ENCODE results near the gene CDKN2B-AS1. TPM values are rescaled to one million over a fixed set of nuclear protein-coding genes. Genes with fewer than 3 reads are reported as not detected.
"Not testable (repeated sequence)": the region's sequence is repeated elsewhere in the genome, so short reads cannot be mapped to it uniquely, and the experiment has no call there.

CDKN2B-AS1 gene
- total RNA-seq, 1 experiment from 2014 or later = 0.24 TPM

DNA sequence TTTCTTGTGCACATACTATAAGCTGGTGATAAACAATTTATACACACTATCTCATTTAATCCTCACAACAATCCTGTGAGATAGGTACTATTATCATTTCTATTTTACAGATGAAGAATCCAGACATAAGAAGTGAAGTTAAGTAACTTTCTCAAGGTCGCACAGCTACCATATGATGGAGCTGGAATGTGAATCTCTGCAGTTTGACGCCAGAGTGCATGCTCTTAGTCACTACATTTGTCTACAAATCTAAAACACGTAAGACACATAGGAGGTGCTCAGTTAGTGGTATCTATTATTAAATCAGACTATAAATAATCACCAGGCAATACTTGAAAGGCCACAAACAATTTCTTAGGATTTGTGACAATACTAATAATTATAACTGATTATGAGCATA lies 59.5 kb downstream of the CDKN2B-AS1 start (continued):
- TF ChIP-seq, protein P1, sequence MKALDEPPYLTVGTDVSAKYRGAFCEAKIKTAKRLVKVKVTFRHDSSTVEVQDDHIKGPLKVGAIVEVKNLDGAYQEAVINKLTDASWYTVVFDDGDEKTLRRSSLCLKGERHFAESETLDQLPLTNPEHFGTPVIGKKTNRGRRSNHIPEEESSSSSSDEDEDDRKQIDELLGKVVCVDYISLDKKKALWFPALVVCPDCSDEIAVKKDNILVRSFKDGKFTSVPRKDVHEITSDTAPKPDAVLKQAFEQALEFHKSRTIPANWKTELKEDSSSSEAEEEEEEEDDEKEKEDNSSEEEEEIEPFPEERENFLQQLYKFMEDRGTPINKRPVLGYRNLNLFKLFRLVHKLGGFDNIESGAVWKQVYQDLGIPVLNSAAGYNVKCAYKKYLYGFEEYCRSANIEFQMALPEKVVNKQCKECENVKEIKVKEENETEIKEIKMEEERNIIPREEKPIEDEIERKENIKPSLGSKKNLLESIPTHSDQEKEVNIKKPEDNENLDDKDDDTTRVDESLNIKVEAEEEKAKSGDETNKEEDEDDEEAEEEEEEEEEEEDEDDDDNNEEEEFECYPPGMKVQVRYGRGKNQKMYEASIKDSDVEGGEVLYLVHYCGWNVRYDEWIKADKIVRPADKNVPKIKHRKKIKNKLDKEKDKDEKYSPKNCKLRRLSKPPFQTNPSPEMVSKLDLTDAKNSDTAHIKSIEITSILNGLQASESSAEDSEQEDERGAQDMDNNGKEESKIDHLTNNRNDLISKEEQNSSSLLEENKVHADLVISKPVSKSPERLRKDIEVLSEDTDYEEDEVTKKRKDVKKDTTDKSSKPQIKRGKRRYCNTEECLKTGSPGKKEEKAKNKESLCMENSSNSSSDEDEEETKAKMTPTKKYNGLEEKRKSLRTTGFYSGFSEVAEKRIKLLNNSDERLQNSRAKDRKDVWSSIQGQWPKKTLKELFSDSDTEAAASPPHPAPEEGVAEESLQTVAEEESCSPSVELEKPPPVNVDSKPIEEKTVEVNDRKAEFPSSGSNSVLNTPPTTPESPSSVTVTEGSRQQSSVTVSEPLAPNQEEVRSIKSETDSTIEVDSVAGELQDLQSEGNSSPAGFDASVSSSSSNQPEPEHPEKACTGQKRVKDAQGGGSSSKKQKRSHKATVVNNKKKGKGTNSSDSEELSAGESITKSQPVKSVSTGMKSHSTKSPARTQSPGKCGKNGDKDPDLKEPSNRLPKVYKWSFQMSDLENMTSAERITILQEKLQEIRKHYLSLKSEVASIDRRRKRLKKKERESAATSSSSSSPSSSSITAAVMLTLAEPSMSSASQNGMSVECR (CRISPR knock-in tag; IDR thresholded peaks at IDR 0.05; ENCODE audit: borderline replicate concordance) = no peak

DNA sequence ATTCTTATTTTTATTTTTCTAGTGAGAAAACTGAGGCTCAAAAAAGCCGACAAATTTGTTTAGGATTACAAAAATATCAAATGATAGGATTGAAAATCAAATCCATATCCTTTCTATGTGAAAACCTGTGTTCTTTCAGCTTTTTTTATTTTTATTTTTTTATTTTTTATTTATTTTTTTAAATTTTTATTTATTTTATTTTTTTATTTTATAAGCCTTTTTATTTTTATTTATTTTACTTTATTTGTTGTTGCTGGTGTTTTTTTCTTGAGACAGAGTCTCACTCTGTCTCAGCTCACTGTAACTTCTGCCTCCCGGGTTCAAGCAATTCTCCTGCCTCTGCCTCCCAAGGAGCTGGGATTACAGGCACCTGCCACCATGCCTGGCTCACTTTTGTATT lies 59.9 kb downstream of the CDKN2B-AS1 start:
- H3K9me3 Mint-ChIP-seq = peaks cover 16% of the 10 kb centered on the region
- POLR2A ChIA-PET = no interaction called here
- CTCF ChIA-PET = no interaction called here
- H3K4me1 Mint-ChIP-seq = peaks cover 5% of the 10 kb centered on the region; the same call in 1 of the 2 replicates
- no peak overlapping the region for H3K4me3 Mint-ChIP-seq
- peaks cover 6% of the 10 kb centered on the region; the same call in 1 of the 2 replicates for H3K36me3 Mint-ChIP-seq
- peak; percentile 95 for TF ChIP-seq HMGA2 (CRISPR knock-in tag; IDR thresholded peaks at IDR 0.05)
- no peak for TF ChIP-seq NR3C1 (CRISPR knock-in tag; conservative IDR thresholded peaks at IDR 0.05; ENCODE audit: low read depth)
- H3K27me3 Mint-ChIP-seq (ENCODE audit: low read depth) = no peaks in the 10 kb centered on the region; the same call in 1 of the 2 replicates
- H3K27ac Mint-ChIP-seq = no peak overlapping the region
- DNase-seq (ENCODE audit: low spot score) (no peak), ATAC-seq (no peak)

DNA sequence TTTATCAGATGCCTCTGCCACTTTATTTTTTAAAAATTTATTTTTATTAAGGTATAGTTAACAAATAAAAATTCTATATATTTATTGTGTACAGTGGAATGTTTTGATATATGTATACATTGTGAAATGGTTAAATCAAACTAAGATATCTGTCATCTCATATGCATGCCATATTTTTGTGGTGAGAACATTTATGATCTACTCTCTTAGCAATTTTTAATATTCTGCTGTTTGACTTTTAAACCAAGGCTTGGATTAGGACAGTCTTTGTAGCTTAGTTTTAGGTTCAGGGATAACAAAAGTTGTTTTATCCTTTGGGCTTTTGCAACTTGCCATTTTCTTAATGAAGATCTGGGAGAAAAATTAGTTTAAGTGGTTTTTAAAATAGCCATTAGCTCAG lies 60.5 kb downstream of the CDKN2B-AS1 start:
- H3K36me3 Mint-ChIP-seq = peaks cover 9% of the 10 kb centered on the region
- ATAC-seq (no peak), DNase-seq (ENCODE audit: low spot score) (no peak)
- peaks cover 5% of the 10 kb centered on the region; the same call in 1 of the 2 replicates for H3K4me1 Mint-ChIP-seq
- TF ChIP-seq, protein P2, sequence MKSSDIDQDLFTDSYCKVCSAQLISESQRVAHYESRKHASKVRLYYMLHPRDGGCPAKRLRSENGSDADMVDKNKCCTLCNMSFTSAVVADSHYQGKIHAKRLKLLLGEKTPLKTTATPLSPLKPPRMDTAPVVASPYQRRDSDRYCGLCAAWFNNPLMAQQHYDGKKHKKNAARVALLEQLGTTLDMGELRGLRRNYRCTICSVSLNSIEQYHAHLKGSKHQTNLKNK (CRISPR knock-in tag; IDR thresholded peaks at IDR 0.05) = no peak
- TF ChIP-seq ELF4 (CRISPR knock-in tag; IDR thresholded peaks at IDR 0.05; ENCODE audit: low read depth) = no peak
- TF ChIP-seq, protein P3, sequence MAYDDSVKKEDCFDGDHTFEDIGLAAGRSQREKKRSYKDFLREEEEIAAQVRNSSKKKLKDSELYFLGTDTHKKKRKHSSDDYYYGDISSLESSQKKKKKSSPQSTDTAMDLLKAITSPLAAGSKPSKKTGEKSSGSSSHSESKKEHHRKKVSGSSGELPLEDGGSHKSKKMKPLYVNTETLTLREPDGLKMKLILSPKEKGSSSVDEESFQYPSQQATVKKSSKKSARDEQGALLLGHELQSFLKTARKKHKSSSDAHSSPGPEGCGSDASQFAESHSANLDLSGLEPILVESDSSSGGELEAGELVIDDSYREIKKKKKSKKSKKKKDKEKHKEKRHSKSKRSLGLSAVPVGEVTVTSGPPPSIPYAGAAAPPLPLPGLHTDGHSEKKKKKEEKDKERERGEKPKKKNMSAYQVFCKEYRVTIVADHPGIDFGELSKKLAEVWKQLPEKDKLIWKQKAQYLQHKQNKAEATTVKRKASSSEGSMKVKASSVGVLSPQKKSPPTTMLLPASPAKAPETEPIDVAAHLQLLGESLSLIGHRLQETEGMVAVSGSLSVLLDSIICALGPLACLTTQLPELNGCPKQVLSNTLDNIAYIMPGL (CRISPR knock-in tag; IDR thresholded peaks at IDR 0.05) = no peak
- ChIA-PET CTCF (no interaction called here), POLR2A (no interaction called here)
- peaks cover 19% of the 10 kb centered on the region for H3K9me3 Mint-ChIP-seq
- H3K27me3 Mint-ChIP-seq (ENCODE audit: low read depth) = no peaks in the 10 kb centered on the region; the same call in 1 of the 2 replicates
- no peak overlapping the region for H3K4me3 Mint-ChIP-seq
- H3K27ac Mint-ChIP-seq = no peak overlapping the region

DNA sequence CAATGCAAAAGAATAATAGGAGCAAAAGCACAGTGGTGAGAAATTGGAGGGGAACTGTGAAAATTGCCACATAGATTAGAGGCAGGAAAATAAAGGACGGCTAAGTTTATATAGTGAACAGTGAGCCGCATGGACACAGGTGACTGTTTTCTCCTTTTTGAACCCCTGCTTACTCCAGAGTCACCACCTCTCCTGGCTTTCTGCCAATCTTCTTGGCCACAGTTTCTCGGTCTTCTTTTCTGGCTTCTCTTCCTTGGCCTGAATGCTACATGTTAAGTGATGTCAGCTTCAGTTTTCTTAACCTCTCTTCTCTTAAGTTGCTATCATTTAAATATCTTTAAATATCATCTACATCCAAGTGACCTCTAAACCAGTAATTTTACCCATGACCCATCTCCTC lies 61.8 kb downstream of the CDKN2B-AS1 start:
- Mint-ChIP-seq H3K36me3 (peaks cover 11% of the 10 kb centered on the region), H3K9me3 (peaks cover 24% of the 10 kb centered on the region), H3K4me1 (peaks cover 5% of the 10 kb centered on the region; the same call in 1 of the 2 replicates), H3K27ac (no peak overlapping the region), H3K27me3 (ENCODE audit: low read depth) (no peaks in the 10 kb centered on the region; the same call in 1 of the 2 replicates), H3K4me3 (no peak overlapping the region)
- ChIA-PET CTCF (interaction anchor here (1.1 kb wide), 1 partner anchor 188 kb away, joined by 3 read pairs; no protein-coding TSS in a partner anchor), POLR2A (no interaction called here)
- TF ChIP-seq, protein P4, sequence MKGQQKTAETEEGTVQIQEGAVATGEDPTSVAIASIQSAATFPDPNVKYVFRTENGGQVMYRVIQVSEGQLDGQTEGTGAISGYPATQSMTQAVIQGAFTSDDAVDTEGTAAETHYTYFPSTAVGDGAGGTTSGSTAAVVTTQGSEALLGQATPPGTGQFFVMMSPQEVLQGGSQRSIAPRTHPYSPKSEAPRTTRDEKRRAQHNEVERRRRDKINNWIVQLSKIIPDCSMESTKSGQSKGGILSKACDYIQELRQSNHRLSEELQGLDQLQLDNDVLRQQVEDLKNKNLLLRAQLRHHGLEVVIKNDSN (CRISPR knock-in tag; IDR thresholded peaks at IDR 0.05) = no peak
- TF ChIP-seq, protein P3 (CRISPR knock-in tag; IDR thresholded peaks at IDR 0.05) = no peak
- TF ChIP-seq NR3C1 (CRISPR knock-in tag; conservative IDR thresholded peaks at IDR 0.05; ENCODE audit: low read depth) (no peak), GTF2I (CRISPR knock-in tag; conservative IDR thresholded peaks at IDR 0.05) (no peak), ZNF317 (CRISPR knock-in tag; IDR thresholded peaks at IDR 0.05; ENCODE audit: borderline replicate concordance, low read depth) (no peak), NR2C2 (CRISPR knock-in tag; IDR thresholded peaks at IDR 0.05) (no peak), ETV6 (CRISPR knock-in tag; IDR thresholded peaks at IDR 0.05) (no peak), SMAD4 (CRISPR knock-in tag; IDR thresholded peaks at IDR 0.05) (no peak), GRHL2 (CRISPR knock-in tag; IDR thresholded peaks at IDR 0.05; ENCODE audit: insufficient replicate concordance, severe bottlenecking) (no peak)
- TF ChIP-seq, protein P5, sequence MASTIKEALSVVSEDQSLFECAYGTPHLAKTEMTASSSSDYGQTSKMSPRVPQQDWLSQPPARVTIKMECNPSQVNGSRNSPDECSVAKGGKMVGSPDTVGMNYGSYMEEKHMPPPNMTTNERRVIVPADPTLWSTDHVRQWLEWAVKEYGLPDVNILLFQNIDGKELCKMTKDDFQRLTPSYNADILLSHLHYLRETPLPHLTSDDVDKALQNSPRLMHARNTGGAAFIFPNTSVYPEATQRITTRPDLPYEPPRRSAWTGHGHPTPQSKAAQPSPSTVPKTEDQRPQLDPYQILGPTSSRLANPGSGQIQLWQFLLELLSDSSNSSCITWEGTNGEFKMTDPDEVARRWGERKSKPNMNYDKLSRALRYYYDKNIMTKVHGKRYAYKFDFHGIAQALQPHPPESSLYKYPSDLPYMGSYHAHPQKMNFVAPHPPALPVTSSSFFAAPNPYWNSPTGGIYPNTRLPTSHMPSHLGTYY (CRISPR knock-in tag; IDR thresholded peaks at IDR 0.05) = no peak
- DNase-seq (ENCODE audit: low spot score) = no peak
- no peak for ATAC-seq

DNA sequence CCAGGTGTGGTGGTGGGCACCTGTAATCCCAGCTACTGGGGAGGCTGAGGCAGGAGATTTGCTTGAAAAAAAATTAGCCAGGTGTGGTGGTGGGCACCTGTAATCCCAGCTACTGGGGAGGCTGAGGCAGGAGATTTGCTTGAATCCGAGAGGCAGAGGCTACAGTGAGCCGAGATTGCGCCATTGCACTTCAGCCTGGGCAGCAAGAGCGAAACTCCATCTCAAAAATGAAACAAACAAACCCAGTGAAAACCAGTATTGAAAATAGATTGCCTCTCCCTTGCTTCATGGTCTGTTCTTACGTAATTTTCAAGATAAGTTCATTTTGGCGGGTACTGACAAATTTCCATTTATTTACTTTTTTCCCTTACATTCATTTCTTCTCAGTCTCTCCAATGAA lies 63.4 kb downstream of the CDKN2B-AS1 start:
- H3K36me3 Mint-ChIP-seq = peaks cover 11% of the 10 kb centered on the region
- not testable (repeated sequence) for ATAC-seq

More for the DNA sequence above, 63.4 kb downstream of the CDKN2B-AS1 start:
- H3K4me3 Mint-ChIP-seq; DNase-seq (ENCODE audit: low spot score); H3K27ac Mint-ChIP-seq; CTCF ChIA-PET; H3K27me3 Mint-ChIP-seq (ENCODE audit: low read depth); H3K4me1 Mint-ChIP-seq; POLR2A ChIA-PET: not testable (repeated sequence)
- H3K9me3 Mint-ChIP-seq = peaks cover 24% of the 10 kb centered on the region
